Activated CD4-positive, CD25-positive, alpha-beta regulatory T cell (primary cell): ENCODE results near the gene TLN1.

Experiments used
- DNase-seq, 4 experiments: peaks; one replicate each; lab custom pipeline; 2025; lab: John Stamatoyannopoulos, UW

Gene TLN1

DNA sequence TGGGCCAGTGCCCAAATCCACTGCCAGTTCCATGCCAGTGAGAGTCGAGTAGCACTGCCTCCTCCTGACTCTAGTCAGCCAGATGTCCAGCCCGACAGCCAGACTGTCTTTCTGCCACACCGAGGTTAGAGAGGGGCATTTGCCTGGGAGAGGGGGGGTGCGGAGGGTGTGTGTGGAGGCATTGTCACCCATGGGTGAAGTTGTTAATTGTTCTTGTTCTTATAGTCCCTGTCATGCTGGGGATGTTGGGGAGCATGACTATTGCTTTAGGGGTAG is 18.2 kb upstream of the TLN1 start:
- DNase-seq = no peak

DNA sequence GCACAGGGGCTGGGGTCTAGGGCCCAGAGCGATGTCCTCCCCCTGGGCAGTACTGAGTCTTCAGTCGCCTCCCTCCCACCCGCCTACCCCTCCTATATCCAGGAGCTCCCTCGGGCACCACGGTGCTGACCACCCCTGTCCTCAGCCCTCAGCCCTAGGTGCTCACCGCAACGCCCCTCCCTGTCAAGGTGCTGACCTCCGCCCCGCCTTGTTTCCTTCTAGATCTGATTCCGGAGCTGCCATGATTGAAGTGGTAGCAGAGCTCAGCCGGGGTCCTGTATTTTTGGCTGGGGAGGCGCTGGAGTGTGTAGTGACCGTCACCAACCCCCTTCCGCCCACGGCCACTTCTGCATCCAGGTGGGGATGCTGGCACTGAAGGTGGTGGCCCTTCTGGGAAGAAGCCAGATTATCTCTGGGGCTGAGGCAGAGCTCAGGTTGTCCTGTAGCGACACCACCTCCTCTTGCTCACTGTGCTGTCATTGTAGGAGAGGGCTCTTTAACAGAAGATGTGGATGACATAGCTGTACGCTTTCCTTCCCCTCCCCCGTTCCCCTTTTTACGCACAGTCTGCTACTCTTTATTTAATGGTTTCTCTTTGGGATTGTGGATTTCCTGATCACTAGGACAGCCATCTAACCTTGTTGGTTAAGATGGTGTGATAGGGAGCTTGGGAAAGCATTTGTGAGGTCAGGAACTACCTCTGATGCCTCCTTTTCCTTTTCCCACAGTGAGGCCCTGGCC is 17.7 kb upstream of the TLN1 start:
- peak in 1 of 4 experiments; percentile 13 for DNase-seq

DNA sequence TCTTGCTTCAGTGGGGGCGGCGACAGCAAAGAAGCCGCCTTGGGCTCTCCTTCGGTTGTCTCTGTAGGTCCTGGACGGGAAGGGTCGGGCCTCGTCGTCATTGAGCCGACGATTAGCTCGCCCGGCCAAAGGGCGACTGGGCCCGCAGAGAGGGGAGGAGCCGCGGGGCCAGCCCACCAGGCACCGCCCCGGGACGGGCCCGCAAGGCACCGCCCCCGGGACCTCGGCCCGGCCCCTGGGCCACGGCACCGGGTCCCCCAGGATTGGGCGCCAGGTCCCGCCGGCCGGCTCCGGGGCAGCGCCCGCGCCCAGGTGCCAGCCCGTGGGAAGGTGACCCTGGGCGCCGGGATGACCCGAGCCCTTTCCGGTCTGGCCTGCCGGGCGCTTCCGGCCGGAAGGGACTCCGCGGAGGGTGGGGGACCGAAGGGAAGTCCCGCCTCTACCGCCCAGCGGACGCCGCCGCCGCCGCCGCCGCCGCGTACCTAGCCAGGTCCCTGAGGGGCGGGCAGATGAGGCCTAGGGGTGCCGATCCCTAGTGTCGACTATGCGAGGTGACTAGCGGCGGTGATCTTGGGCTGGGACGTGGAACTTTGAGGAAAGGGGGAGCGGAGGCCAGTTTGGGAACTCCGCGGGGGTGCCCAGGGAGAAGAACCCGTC is 17.0 kb upstream of the TLN1 start, which contains the start of the genes GBA2 and RGP1:
GBA2 (minus strand) TSS at position 371 of the 657 bp plus-strand sequence. CDS start 524 bp downstream, outside the sequence.
RGP1 (plus strand) TSS at position 430 of the 657 bp plus-strand sequence. CDS start 469 bp downstream, outside the sequence.
- DNase-seq = peak; percentile 38 to 56 (median 46)

DNA sequence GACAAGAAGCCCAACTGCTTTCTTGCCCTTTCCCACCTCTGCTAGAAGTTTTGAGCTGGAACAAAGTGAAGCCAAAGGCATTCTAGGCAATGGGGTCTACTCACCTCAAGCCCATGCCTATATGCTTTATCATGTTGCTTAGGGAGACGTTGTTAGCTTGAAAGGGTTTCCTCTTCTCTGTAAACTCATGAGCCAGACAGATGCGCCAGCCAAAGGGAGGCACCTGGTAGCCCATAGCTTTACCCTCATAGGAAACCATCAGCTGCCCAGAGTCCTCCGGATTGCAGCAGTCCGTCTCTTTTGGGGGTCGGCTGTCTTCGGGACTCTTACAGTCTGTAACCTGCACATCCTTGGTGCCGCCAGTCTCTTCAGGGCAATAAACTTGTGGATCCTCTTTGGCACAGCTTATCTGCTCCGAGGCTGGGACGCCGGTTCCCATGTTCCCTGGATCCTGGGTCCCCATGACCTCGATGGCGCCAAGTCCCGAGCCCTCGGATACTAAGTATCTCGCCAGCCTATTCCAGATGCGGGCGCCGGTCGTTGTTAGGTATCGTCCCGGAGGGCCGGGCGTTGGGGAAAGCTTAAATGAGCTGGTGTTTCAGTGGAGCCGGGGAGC is 16.4 kb upstream of the TLN1 start:
- DNase-seq = no peak

DNA sequence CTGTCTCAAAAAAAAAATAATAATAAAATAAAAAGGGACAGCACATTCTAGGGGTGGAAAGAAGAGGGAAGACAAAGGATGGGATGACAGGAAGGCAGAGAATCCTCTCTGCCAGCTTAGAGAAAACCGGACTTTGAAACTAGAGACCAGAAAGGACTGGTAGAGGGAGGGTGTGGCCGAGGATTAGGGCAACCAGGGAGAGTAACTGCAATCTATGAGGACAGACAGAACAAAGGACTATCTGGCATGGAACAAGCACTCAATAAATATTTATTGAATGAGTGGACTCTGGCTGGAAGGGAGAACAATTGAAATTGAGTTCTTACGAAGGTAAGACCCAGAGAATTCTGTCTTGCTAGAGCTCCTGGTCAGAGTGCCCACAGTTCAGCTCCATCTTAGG is 14.6 kb upstream of the TLN1 start:
- no peak for DNase-seq

DNA sequence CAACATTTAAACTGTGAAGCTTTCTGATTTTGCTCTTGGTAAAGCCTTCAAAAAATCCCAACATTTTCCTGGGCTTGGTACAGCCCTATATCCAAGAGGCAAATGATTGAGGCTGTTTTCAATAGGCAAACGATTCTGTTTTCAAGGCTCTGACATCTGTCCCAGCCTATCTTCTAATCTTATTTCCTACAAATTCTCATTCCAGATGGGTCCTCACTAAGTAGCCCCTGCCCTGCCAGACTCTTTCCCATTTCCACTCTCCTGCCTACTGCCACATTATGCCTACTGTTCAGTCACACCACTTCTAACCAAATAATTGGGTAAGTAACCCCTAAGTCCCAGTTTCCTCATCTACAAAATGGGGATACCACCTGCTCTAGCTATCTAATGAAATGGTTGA is 13.6 kb upstream of the TLN1 start:
- no peak for DNase-seq

DNA sequence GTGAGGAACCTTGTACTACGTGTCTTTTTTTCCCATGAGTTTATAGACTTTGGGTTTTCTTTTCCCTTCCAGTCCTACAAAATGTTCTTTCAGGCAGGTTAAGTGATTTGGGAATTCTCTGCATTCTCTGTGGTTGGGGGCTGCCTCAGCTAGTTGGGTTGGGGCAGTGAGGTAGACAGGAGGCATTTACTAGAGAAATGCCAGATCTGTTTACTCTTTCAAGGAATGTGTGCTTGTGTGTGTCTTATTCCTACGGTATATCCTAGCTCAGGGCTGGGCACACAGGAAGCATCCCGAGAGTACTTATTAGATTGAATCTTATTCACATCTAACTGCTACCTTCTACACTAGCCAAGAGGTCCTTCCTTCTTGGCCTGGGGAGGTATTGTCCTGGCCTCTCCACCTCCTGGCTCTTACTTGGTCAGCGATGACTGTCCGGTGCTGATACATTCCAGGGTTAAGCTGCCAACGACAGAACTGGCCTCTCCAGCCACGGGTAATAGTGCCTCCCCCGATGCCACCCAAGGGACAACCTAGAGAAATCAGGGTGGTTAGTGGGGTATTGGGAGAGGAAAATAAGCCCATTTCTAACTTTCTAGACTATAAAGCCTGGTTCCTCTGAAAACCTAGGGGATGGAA is 12.0 kb upstream of the TLN1 start:
- no peak for DNase-seq

DNA sequence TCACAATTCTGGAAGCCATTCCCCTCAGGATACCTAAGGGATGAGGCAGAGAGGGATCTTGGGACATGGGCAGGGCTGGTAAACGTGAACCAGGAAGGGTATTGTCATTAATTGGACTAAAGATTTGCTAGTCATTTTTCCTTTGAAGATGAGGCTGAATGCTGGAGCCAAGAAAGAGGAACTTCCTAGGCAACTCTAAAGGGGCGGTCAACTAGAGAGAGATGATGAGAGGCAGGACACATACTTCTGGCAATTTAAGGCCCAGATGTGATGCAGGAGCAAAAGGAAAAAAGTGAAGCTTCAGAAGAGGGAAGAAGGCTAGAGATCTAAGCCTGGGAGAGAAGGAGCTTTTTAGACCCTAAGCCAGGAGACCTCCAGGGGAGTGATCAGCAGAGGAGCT is 11.5 kb upstream of the TLN1 start:
- DNase-seq = no peak

DNA sequence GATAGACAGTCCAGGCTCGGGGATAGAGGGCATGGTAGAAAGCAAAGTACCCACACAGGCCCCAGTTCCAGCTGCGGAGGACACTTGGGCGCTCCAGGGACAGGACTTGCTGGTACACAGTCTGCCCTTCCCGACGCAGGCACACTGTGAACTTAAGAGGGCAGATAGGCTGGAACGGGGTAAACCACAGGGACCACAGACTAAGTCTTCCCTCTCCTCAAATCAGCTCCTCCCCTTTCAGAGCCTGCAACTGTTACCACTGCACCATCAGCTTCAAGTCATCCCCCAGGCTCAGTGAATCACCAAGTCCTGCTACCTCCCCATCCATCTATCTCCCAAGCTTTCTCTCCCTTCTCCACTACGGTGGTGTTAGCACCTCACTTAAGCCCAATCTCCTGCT is 9.7 kb upstream of the TLN1 start:
- DNase-seq = no peak

DNA sequence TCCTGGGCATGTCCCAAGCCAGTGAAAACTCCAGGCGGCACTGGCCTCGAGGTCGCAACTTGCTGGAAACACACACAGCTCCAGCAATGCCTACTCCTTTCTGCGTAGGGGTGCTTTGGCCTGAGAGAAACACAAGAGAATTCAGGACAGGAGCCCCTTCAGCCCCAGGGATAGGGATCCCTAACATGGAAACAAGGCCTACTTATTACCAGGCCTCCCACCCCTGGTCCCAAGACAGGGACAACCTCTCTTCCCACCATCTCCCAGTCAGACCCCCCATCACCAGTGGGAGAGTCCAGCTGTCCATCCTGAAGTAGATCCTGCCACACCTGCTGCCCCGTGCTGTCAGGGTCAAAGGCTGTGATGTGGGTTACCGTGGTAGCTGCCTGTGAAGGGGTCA is 8.2 kb upstream of the TLN1 start:
- no peak for DNase-seq

DNA sequence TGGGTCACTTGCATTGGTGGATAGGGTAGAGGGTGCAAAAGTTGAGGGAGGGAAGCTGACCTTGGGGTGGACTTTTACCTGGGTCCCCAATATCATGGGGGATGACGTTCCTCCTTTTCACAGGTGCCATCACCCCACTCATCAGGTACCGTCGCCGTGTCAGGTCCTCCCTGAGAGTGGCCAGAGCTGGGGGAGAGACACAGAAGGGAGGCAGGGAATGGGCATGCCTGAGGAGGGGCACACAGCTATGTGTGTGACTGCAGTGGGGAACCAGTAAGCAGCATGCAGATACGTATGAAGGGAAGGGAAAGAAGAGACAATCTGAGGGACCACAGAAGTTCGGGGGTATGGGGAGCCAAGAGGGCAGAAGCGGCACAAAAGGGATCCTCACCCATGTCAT is 6.9 kb upstream of the TLN1 start:
- no peak for DNase-seq

DNA sequence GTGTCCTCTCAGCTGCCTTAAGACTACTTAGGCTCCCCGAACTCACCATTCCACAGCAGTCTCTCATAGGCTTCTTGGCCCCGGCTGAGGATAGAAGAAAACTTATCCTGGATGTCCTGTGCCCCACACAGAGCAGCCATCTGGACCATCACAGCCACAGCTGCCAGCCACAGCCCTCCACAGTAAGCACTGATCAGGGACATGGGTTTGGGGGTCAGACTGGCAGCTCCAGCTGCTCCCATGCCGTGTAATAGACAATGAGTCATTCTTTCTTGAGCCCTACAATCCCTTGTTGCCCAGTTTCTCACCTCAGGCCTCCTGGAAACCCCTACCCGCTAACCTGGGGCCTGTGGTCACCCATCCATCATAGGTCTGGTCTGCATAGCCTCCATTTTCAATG is 6.2 kb upstream of the TLN1 start:
- DNase-seq = no peak

DNA sequence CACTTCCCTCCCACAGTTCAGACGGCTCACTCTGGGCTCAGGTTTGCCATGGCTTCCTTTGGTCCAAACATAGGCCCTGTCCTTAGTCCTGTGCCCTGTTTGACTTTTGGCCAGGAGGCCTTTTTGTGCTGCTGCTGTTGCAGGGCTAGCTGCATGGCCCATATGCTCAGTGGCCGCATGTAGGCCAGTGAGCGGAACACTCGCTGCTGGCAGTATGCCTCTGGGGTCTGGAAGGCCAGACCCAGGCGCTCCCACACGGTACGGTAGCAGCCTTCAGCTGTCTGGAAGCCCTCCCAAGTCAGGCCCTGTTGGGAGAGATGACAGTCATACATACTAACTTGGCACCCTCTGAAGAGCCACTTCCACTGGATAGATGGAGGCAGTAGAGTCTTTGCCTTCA is 5.1 kb upstream of the TLN1 start:
- DNase-seq = no peak

DNA sequence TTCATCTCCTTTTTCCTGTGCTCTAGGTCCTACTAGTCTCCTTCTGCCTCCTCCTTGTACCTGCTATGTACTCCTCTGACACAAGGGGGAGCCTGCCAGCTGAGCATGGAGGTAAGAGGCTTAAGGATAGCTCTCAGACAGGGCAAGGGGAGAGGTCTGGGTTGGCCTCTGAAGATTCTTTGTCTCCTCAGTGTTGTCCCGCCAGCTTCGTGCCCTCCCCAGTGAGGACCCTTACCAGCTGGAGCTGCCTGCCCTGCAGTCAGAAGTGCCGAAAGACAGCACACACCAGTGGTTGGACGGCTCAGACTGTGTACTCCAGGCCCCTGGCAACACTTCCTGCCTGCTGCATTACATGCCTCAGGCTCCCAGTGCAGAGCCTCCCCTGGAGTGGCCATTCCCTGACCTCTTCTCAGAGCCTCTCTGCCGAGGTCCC is 4.2 kb upstream of the TLN1 start:
- DNase-seq = peak in 3 of 4 experiments; percentile 29 to 42 (median 30)

DNA sequence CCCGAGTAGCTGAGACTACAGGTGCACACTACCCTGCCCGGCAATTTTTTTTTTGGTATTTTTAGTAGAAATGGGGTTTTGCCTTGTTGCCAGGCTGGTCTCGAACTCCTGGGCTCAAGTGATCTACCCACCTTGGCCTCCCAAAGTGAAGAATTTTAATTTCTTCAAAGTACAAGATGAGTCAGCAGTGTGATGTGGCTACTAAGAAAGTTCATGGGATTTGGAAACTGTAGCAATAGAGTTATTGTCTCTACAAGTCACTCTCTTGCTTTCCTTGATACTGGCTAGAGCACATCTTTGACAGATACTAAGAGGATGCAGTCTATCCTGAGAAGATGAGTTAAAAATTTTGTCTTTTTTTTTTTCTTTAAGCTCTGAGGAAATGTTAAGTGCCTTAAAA is 2.1 kb upstream of the TLN1 start:
- no peak for DNase-seq

DNA sequence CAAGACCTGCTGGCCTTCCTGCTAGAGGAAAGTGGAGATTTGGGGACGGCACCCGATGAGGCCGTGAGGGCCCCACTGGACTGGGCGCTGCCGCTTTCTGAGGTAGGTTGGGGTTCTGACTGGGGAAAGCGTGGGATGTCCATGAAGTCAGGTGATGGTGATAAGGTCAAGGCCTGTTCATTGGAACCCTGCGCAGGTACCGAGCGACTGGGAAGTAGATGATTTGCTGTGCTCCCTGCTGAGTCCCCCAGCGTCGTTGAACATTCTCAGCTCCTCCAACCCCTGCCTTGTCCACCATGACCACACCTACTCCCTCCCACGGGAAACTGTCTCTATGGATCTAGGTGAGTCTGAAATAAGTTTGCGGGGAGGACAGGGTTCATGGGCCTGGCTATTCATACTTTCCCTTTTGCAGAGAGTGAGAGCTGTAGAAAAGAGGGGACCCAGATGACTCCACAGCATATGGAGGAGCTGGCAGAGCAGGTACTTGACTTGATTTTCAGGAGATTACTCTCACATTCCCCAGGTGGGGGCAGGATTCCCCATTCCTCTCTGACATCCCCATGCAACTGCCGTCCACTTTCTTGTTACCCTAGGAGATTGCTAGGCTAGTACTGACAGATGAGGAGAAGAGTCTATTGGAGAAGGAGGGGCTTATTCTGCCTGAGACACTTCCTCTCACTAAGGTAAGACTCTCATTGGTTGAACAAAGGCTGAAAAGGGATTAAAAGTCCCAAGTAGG is 976 bp upstream of the TLN1 start:
- DNase-seq = no peak

DNA sequence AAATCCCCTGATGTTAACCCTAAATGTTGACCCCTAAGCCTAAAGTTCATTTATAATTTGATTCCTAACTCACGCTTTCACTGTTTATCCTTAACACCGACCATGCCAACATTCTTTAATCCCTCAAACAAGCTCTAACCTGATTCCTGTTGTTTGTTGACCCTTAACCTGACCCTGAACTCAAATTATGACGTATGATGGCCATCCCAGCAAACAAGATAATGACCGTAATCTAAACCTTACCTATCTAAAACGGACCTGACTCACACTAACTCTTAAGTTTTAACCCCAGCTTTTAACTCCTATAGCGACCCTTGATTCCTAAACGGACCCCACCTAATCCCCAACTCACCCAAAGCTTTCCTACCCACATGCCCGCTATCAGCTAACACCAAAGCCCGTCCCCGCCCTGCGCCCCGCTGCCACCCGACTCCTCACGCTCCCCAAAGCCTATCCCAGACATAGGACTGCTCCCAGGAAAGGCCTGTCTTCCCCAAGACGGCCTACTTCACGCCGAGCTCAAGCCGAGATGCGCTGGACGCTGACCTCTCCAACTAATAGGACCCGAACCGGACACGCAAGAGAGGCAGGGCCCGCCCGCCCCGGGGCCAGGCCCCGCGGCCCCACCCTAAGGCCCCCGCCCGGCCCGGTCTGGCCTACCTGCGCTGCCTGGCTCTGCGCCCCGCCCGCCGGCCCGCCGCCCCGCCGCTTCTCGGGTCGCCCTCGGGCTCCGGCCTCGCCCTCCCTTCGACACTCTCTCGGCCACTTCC is 395 bp downstream of the TLN1 start:
- DNase-seq = peak in 1 of 4 experiments; percentile 46

DNA sequence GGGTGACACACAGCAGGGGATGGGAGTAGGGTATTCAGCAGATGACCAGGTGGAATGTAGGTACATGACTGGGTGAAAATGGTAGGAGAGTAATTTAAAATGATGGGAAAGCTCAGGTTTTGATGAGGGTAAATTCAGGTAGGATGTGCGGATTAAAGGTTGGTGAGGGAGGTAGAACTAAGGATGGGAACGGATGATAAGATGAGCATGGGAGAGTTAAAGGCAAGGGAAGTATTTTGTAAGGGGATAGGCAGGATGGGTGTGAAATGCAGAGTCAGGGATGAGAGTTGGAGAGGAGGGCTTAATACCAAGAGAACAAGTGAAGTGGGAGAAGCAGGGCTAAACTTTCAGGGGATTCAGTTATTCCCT is 1.5 kb downstream of the TLN1 start:
- no peak for DNase-seq

DNA sequence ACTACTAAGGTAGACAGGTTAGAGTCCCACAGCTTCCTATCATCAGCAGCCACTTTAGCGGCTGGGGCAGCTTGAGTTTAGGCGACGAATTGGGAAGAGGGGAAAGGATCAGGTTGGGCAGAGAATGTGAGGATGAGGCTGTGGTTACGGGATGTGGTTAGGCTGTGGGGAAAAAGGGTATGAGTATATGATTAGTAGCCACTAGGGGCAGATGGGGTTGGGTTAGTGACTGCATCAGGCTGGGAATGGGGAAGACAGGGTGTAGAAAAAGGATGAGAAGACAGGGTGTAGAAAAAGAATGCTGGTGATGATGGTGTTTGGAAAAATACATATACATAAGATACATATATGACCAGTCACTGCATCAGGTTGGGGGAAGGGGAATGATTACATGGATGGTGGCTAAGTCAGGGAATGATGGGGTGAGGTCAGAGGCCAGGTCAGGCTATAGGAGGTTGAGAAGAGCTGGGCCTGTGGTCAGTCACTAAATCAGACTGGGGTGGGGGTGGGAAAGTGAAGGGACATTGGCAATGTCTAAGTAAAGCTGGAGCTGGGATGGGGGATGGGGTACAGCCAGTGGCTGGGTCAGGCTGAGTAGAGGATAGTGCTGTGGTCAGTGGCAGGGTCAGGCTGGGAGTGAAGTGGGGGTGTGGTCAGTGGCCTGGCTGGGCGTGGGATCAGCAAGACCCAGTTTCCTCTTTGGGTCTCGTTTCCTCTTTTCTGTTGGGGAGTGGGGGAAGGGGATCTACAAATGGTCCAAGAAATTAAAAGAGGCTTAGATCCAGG is 2.1 kb downstream of the TLN1 start:
- DNase-seq = no peak

DNA sequence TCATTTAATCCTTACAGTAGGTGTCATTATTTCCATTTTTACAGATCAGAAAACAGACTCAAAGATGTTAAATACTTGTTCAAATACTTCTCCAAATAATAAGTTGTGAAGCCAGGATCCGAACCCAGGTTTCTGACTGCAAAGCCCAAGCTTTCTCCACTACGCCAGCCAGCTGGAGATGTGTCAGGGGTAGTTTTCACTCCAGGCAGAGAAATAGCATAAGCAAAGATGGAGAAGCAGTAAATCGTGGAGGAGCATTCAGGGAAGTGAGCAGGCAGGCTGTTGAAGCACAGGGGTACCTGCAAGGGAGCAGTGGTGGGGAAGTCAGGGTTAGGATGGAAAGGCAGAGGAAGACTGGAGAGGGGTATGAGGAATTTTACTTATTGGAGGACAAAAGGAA is 2.9 kb downstream of the TLN1 start:
- no peak for DNase-seq
